Measurements from ENCODE around the gene SPDYE6.

DNA sequence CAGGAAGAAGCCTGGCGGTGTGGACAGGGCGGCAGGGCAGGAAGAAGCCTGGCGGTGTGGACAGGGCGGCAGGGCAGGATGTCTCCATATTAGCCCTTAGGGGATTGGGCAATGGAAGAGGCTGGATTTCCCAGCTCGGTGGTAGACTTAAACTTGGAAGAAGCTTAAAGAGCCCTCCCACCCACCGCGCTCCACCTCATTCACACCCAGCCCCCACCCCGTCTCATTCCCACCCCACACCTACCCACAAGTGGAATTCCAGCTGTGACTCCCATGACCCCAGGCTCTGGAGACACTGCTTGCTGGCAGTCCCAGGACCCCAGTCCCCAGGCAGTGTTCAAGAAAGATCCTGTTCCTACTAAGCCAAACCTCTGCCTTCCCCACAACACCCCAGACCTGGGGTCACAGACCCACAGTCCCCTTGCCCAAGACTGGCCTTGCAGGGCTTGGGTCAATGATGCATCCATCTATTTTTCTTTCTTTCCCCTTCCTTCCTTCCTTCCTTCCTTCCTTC, 34.0 kb downstream of the SPDYE6 start:
- TF ChIP-seq, protein P1, sequence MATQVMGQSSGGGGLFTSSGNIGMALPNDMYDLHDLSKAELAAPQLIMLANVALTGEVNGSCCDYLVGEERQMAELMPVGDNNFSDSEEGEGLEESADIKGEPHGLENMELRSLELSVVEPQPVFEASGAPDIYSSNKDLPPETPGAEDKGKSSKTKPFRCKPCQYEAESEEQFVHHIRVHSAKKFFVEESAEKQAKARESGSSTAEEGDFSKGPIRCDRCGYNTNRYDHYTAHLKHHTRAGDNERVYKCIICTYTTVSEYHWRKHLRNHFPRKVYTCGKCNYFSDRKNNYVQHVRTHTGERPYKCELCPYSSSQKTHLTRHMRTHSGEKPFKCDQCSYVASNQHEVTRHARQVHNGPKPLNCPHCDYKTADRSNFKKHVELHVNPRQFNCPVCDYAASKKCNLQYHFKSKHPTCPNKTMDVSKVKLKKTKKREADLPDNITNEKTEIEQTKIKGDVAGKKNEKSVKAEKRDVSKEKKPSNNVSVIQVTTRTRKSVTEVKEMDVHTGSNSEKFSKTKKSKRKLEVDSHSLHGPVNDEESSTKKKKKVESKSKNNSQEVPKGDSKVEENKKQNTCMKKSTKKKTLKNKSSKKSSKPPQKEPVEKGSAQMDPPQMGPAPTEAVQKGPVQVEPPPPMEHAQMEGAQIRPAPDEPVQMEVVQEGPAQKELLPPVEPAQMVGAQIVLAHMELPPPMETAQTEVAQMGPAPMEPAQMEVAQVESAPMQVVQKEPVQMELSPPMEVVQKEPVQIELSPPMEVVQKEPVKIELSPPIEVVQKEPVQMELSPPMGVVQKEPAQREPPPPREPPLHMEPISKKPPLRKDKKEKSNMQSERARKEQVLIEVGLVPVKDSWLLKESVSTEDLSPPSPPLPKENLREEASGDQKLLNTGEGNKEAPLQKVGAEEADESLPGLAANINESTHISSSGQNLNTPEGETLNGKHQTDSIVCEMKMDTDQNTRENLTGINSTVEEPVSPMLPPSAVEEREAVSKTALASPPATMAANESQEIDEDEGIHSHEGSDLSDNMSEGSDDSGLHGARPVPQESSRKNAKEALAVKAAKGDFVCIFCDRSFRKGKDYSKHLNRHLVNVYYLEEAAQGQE (IDR thresholded peaks at IDR 0.05; ENCODE audit: insufficient read depth in 1 of 2, low read depth in 2 of 2, low read length in 2 of 2), result no peak
- TF ChIP-seq TAF1 (IDR thresholded peaks at IDR 0.05; ENCODE audit: borderline replicate concordance, insufficient read depth, low read length) (no peak), SIN3A (IDR thresholded peaks at IDR 0.05; ENCODE audit: borderline replicate concordance, insufficient read depth, low read length) (no peak), POLR2AphosphoS5 (IDR thresholded peaks at IDR 0.05; ENCODE audit: low read depth, low read length) (no peak), FOXP2 (optimal IDR thresholded peaks at IDR 0.05; ENCODE audit: borderline replicate concordance, extremely low read depth, extremely low read length, insufficient read depth) (no peak)

All from PFSK-1 (cell line).